Panc1 (cell line): ENCODE measurements around the gene IRF2. TPM values are rescaled to one million over a fixed set of nuclear protein-coding genes. Genes with fewer than 3 reads are reported as not detected.

Experiments
- ATAC-seq: fragments of 200-7000 bp; cut with Tn5 transposase; 2 replicates; pipeline ENCODE4 v1.9.1; 2020; ENCODE audit warnings: mild to moderate bottlenecking, moderate library complexity
- BruUV-seq: library from RNA; stranded (reverse); fragments of 400-500 nt; replicated peaks from 2 replicates; lab custom pipeline; 2021; lab: Mats Ljungman, UMichigan
- CTCF ChIA-PET: fragments of 300-600 bp; sonication (Branson Sonifier 250); formaldehyde crosslinking; loops from one replicate; lab custom pipeline; 2022; ENCODE audit warnings: antibody characterized with exemption; lab: Charles Lee
- POLR2A ChIA-PET: fragments of 300-600 bp; sonication (Branson Sonifier 250); formaldehyde crosslinking; loops from one replicate; lab custom pipeline; 2022; ENCODE audit warnings: antibody characterized with exemption; lab: Charles Lee
- DNase-seq: peaks from one replicate; pipeline ENCODE4 v3.0.0-alpha.2; 2010; ENCODE audit warnings: low read depth, low spot score
- H3K27ac ChIP-seq: 2 replicates; pipeline ENCODE4 v1.5.1; 2011; ENCODE audit warnings: mild to moderate bottlenecking, low read length, inconsistent platforms
- H3K27me3 ChIP-seq: fragments of 200-500 bp; sonication (Bioruptor generic); 2 replicates; pipeline ENCODE4 v1.6.0; 2014; ENCODE audit warnings: low read length, inconsistent platforms; ENCODE audit not compliant: control insufficient read depth, insufficient read depth
- H3K36me3 ChIP-seq: fragments of 200-500 bp; sonication (Bioruptor generic); 2 replicates; pipeline ENCODE4 v1.5.1; 2014; ENCODE audit warnings: inconsistent platforms, mild to moderate bottlenecking, low read length, moderate library complexity; ENCODE audit not compliant: control insufficient read depth, insufficient read depth
- H3K4me1 ChIP-seq: 2 replicates; pipeline ENCODE4 v1.5.1; 2011; ENCODE audit warnings: inconsistent platforms, mild to moderate bottlenecking, low read length, moderate library complexity; ENCODE audit not compliant: control insufficient read depth, insufficient read depth
- H3K4me3 ChIP-seq, 2 experiments: 2 replicates each; pipeline ENCODE4 v1.5.1; 2011 to 2012; ENCODE audit warnings: low read depth in 2 of 2, low read length in 2 of 2, mild to moderate bottlenecking in 2 of 2, inconsistent platforms in 1 of 2, moderate library complexity in 1 of 2
- H3K9me3 ChIP-seq: fragments of 200-500 bp; sonication (Bioruptor generic); 2 replicates; pipeline ENCODE4 v1.5.1; 2014; ENCODE audit warnings: low read depth, mild to moderate bottlenecking, inconsistent platforms, low read length, moderate library complexity; ENCODE audit not compliant: control insufficient read depth, insufficient read depth
- POLR2AphosphoS5 ChIP-seq: IDR thresholded peaks from 2 replicates; pipeline ENCODE4 v1.6.1; 2012; ENCODE audit warnings: mild to moderate bottlenecking, low read depth, low read length, moderate library complexity
- SIN3A ChIP-seq: IDR thresholded peaks from 2 replicates; pipeline ENCODE4 v1.6.1; 2012; ENCODE audit warnings: low read depth, mild to moderate bottlenecking, low read length, moderate library complexity, borderline replicate concordance; ENCODE audit not compliant: insufficient read depth
- TCF7L2 ChIP-seq: IDR thresholded peaks from 2 replicates; pipeline ENCODE4 v1.6.1; 2011; ENCODE audit warnings: mild to moderate bottlenecking, low read depth, low read length, inconsistent platforms
- in situ Hi-C: cut with HindIII; loops from 2 replicates; pipeline ENCODE4 v1.10.0; 2016; ENCODE audit warnings: low sequenced_read_pairs, low pct_unique_long_range_greater_than_20kb
- intact Hi-C: fragments of 100-400 bp; cut with micrococcal nuclease; formaldehyde crosslinking; loops from one replicate; pipeline ENCODE4 v1.10.0; 2022; ENCODE audit not compliant: unreplicated experiment
- total RNA-seq: library from RNA; stranded (reverse); gene quantifications from one replicate; pipeline ENCODE4 v1.2.1, GENCODE V29; 2021; ENCODE audit not compliant: unreplicated experiment
- TF ChIP-seq, protein P1 (sequence below), 2 experiments: IDR thresholded peaks; 2 replicates each; pipeline ENCODE4 v1.6.1; 2011 to 2012; ENCODE audit warnings: low read depth in 2 of 2, control low read depth in 1 of 2, low read length in 1 of 2, mild to moderate bottlenecking in 1 of 2, moderate library complexity in 1 of 2; ENCODE audit not compliant: insufficient read depth in 1 of 2
- TF ChIP-seq, protein P2 (sequence below): fragments of 450-650 bp; IDR thresholded peaks from 2 replicates; pipeline ENCODE4 v1.5.1; 2017; ENCODE audit warnings: mild to moderate bottlenecking

IRF2 gene
- total RNA-seq, 1 experiment from 2014 or later, result 16.2 TPM

DNA sequence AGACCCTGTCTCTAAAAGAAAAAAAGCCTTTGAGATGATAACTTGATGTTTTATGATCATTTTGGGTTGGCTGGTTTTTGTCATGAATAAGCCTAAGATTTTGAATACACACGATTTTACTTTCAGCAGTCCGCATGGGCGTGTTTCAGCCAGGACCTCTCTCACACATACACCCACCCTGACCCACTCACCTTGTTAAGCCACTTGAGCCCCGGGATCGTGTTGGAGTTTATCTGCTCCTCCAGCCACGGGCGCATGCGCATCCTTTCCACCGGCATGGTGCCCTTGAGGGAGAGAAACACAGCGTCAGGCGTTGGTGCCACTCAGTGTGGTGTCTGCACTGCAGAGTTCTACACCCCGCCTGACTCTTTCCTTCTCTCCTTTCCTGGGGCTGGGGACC is 45.6 kb downstream of the IRF2 start:
- no peak overlapping the region for H3K4me3 ChIP-seq
- in situ Hi-C loops, result no loop called here
- no peak for DNase-seq
- no TSS peak for BruUV-seq
- TF ChIP-seq, protein P1, sequence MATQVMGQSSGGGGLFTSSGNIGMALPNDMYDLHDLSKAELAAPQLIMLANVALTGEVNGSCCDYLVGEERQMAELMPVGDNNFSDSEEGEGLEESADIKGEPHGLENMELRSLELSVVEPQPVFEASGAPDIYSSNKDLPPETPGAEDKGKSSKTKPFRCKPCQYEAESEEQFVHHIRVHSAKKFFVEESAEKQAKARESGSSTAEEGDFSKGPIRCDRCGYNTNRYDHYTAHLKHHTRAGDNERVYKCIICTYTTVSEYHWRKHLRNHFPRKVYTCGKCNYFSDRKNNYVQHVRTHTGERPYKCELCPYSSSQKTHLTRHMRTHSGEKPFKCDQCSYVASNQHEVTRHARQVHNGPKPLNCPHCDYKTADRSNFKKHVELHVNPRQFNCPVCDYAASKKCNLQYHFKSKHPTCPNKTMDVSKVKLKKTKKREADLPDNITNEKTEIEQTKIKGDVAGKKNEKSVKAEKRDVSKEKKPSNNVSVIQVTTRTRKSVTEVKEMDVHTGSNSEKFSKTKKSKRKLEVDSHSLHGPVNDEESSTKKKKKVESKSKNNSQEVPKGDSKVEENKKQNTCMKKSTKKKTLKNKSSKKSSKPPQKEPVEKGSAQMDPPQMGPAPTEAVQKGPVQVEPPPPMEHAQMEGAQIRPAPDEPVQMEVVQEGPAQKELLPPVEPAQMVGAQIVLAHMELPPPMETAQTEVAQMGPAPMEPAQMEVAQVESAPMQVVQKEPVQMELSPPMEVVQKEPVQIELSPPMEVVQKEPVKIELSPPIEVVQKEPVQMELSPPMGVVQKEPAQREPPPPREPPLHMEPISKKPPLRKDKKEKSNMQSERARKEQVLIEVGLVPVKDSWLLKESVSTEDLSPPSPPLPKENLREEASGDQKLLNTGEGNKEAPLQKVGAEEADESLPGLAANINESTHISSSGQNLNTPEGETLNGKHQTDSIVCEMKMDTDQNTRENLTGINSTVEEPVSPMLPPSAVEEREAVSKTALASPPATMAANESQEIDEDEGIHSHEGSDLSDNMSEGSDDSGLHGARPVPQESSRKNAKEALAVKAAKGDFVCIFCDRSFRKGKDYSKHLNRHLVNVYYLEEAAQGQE (IDR thresholded peaks at IDR 0.05; ENCODE audit: insufficient read depth in 1 of 2, low read depth in 2 of 2, low read length in 1 of 2), result no peak
- TF ChIP-seq SIN3A, result no peak
- TF ChIP-seq, protein P2, sequence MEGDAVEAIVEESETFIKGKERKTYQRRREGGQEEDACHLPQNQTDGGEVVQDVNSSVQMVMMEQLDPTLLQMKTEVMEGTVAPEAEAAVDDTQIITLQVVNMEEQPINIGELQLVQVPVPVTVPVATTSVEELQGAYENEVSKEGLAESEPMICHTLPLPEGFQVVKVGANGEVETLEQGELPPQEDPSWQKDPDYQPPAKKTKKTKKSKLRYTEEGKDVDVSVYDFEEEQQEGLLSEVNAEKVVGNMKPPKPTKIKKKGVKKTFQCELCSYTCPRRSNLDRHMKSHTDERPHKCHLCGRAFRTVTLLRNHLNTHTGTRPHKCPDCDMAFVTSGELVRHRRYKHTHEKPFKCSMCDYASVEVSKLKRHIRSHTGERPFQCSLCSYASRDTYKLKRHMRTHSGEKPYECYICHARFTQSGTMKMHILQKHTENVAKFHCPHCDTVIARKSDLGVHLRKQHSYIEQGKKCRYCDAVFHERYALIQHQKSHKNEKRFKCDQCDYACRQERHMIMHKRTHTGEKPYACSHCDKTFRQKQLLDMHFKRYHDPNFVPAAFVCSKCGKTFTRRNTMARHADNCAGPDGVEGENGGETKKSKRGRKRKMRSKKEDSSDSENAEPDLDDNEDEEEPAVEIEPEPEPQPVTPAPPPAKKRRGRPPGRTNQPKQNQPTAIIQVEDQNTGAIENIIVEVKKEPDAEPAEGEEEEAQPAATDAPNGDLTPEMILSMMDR, result no peak
- no peak for TF ChIP-seq POLR2AphosphoS5
- no peak for TF ChIP-seq TCF7L2
- no peaks in the 10 kb centered on the region for H3K27me3 ChIP-seq
- H3K4me1 ChIP-seq, result no peaks in the 10 kb centered on the region
- POLR2A ChIA-PET, result no interaction called here
- H3K9me3 ChIP-seq, result no peaks in the 10 kb centered on the region
- CTCF ChIA-PET, result no interaction called here
- no peak overlapping the region for H3K27ac ChIP-seq
- intact Hi-C loops, result no loop called here
- no peaks in the 10 kb centered on the region for H3K36me3 ChIP-seq
- no peak for ATAC-seq

DNA sequence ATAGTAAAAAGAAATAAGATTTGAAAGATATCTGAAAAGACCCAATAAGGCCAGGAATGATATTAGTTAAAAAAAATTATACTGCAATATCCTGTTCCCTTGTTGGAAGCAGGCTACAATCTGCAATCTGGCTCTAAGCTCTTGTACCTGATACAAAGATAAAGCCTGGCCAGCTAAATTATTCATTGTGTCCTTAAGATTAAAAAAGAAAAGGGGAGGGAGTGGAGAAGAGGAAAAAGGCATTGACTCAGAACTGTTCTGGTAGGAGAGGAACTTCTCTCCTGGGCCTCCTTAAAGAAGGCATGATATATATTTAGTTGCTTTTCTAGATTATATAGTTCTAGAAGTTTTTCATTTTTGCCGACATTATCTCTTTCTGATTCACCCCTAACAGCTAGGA is 46.7 kb downstream of the IRF2 start:
- Histone ChIP-seq H3K4me1 (no peaks in the 10 kb centered on the region), H3K4me3 (no peak overlapping the region), H3K36me3 (no peaks in the 10 kb centered on the region), H3K27me3 (no peaks in the 10 kb centered on the region), H3K27ac (no peak overlapping the region), H3K9me3 (no peaks in the 10 kb centered on the region; the same call in 1 of the 2 replicates)
- ATAC-seq (no peak), DNase-seq (no peak)
- ChIA-PET CTCF (no interaction called here), POLR2A (no interaction called here)
- TF ChIP-seq, protein P1 (IDR thresholded peaks at IDR 0.05; ENCODE audit: insufficient read depth in 1 of 2, low read depth in 2 of 2, low read length in 1 of 2), result no peak
- TF ChIP-seq TCF7L2 (no peak), POLR2AphosphoS5 (no peak), SIN3A (no peak)
- TF ChIP-seq, protein P2, result no peak
- in situ Hi-C loops, result no loop called here
- intact Hi-C loops, result no loop called here
- no TSS peak for BruUV-seq
